ENCODE data around the gene SLC27A4.

GRCh38 chr9:128343855-128344254 is 3.5 kb downstream of the SLC27A4 start:
- no peak for TF ChIP-seq CTCF (IDR thresholded peaks at IDR 0.05)
- TF ChIP-seq POLR2A (IDR thresholded peaks at IDR 0.05; ENCODE audit: low read depth): no peak
- no peak for TF ChIP-seq POLR2AphosphoS5 (IDR thresholded peaks at IDR 0.05)

All from esophagus muscularis mucosa (tissue), 3 donors.